SK-N-SH (cell line): ENCODE results near the gene MICU2. TPM values are rescaled to one million over a fixed set of nuclear protein-coding genes. Genes with fewer than 3 reads are reported as not detected.

ENCODE experiments used
- CTCF ChIA-PET: fragments of 300-600, 350-600 bp; formaldehyde crosslinking; extraction: SDS; loops from one replicate; lab custom pipeline; 2021; lab: Yijun Ruan, JAX
- POLR2A ChIA-PET: fragments of 350-600 bp; sonication (Branson Sonifier 250); formaldehyde crosslinking; extraction: SDS; loops from one replicate; lab custom pipeline; 2020; ENCODE audit warnings: antibody characterized with exemption, inconsistent platforms; lab: Yijun Ruan, JAX
- DNase-seq: peaks from one replicate; pipeline ENCODE4 v3.0.0; 2012
- H2AFZ ChIP-seq: fragments of 200-600 bp; sonication (generic); 2 replicates; pipeline ENCODE4 v1.8.1; 2016; ENCODE audit warnings: antibody characterized with exemption, mild to moderate bottlenecking, low read depth
- H3F3A ChIP-seq: fragments of 200-600 bp; sonication (generic); replicated peaks from 2 replicates; pipeline ENCODE3; 2016; ENCODE audit warnings: antibody characterized with exemption, mild to moderate bottlenecking; ENCODE audit not compliant: insufficient read depth
- H3K27ac ChIP-seq, 2 experiments: fragments of 200-500 bp in 1 of 2; fragments of 200-600 bp in 1 of 2; sonication (Bioruptor generic) in 1 of 2; sonication (generic), shearing (Covaris generic) in 1 of 2; 2 replicates each; pipeline versions ENCODE4 v1.5.1 to v1.6.1; 2014 to 2016; ENCODE audit warnings: low read depth in 2 of 2, inconsistent platforms in 1 of 2, low read length in 1 of 2, mild to moderate bottlenecking in 1 of 2, mixed read lengths in 1 of 2
- H3K27me3 ChIP-seq: fragments of 200-600 bp; sonication (generic), shearing (Covaris generic); 2 replicates; pipeline ENCODE4 v1.6.1; 2016; ENCODE audit warnings: mixed run types; ENCODE audit not compliant: insufficient read depth
- H3K36me3 ChIP-seq, 2 experiments: fragments of 200-500 bp in 1 of 2; fragments of 200-600 bp in 1 of 2; sonication (Bioruptor generic) in 1 of 2; sonication (generic) in 1 of 2; replicated peaks in 1 of 2; 2 replicates each; pipeline versions ENCODE3 to v1.5.1; 2014 to 2016; ENCODE audit warnings: low read length in 1 of 2, mild to moderate bottlenecking in 1 of 2; ENCODE audit not compliant: insufficient read depth in 2 of 2, control insufficient read depth in 1 of 2
- H3K4me1 ChIP-seq, 2 experiments: fragments of 200-500 bp in 1 of 2; fragments of 200-600 bp in 1 of 2; sonication (Bioruptor generic) in 1 of 2; sonication (generic), shearing (Covaris generic) in 1 of 2; 2 replicates each; pipeline versions ENCODE4 v1.5.1 to v1.6.1; 2014 to 2016; ENCODE audit warnings: low read depth in 1 of 2, low read length in 1 of 2, mixed run types in 1 of 2; ENCODE audit not compliant: insufficient read depth in 2 of 2, control insufficient read depth in 1 of 2
- H3K4me2 ChIP-seq: fragments of 200-600 bp; sonication (generic), shearing (Covaris generic); 2 replicates; pipeline ENCODE4 v1.6.1; 2017; ENCODE audit warnings: mixed run types
- H3K4me3 ChIP-seq, 2 experiments: fragments of 200-500 bp in 1 of 2; fragments of 200-600 bp in 1 of 2; sonication (Bioruptor generic) in 1 of 2; sonication (generic), shearing (Covaris generic) in 1 of 2; 2 replicates each; pipeline versions ENCODE4 v1.5.1 to v1.8.1; 2014 to 2016; ENCODE audit warnings: low read depth in 2 of 2, inconsistent platforms in 1 of 2, low read length in 1 of 2, mild to moderate bottlenecking in 1 of 2, mixed read lengths in 1 of 2, moderate library complexity in 1 of 2
- H3K79me2 ChIP-seq: fragments of 200-600 bp; sonication (generic); 2 replicates; pipeline ENCODE4 v1.8.1; 2017; ENCODE audit warnings: mild to moderate bottlenecking; ENCODE audit not compliant: insufficient read depth
- H3K9ac ChIP-seq: fragments of 200-600 bp; sonication (generic); 2 replicates; pipeline ENCODE4 v1.6.1; 2017; ENCODE audit warnings: mixed run types
- H3K9me2 ChIP-seq: fragments of 200-600 bp; sonication (generic); 2 replicates; pipeline ENCODE4 v1.6.1; 2017; ENCODE audit warnings: mixed run types
- H3K9me3 ChIP-seq: fragments of 200-600 bp; sonication (generic); 2 replicates; pipeline ENCODE4 v1.6.1; 2017; ENCODE audit warnings: mixed run types, mild to moderate bottlenecking, moderate library complexity
- H4K20me1 ChIP-seq: fragments of 200-600 bp; sonication (generic); 2 replicates; pipeline ENCODE4 v1.6.1; 2017; ENCODE audit warnings: mild to moderate bottlenecking, mixed run types; ENCODE audit not compliant: insufficient read depth
- CHD2 ChIP-seq: fragments of 150-350 bp; IDR thresholded peaks from 2 replicates; pipeline ENCODE4 v1.6.1; 2018; ENCODE audit warnings: low read length; ENCODE audit not compliant: partially characterized antibody
- EP300 ChIP-seq, 2 experiments: IDR thresholded peaks; 2 replicates each; pipeline versions ENCODE4 v1.4.0 to v1.6.1; 2012; ENCODE audit warnings: borderline replicate concordance in 1 of 2, low read depth in 1 of 2, low read length in 1 of 2
- EZH2phosphoT487 ChIP-seq: fragments of 200-600 bp; sonication (generic); IDR thresholded peaks from 2 replicates; pipeline ENCODE4 v1.6.1; 2017; ENCODE audit warnings: low read depth, mixed run types, mild to moderate bottlenecking, antibody characterized with exemption, moderate library complexity, borderline replicate concordance
- FOXJ3 ChIP-seq: sonication (generic); formaldehyde crosslinking; IDR thresholded peaks from 2 replicates; pipeline ENCODE4 v1.5.1; 2020; ENCODE audit warnings: mild to moderate bottlenecking, missing genetic modification reagents
- JUND ChIP-seq: IDR thresholded peaks from 2 replicates; pipeline ENCODE4 v1.4.0; 2012
- PBX3 ChIP-seq: IDR thresholded peaks from 2 replicates; pipeline ENCODE4; 2012
- RCOR1 ChIP-seq: fragments of 150-350 bp; IDR thresholded peaks from 2 replicates; pipeline ENCODE4 v1.6.1; 2017; ENCODE audit warnings: antibody characterized with exemption, low read length
- REST ChIP-seq: IDR thresholded peaks from 2 replicates; pipeline ENCODE4 v1.6.1; 2012; ENCODE audit warnings: mild to moderate bottlenecking, low read depth, low read length, moderate library complexity
- TCF12 ChIP-seq: IDR thresholded peaks from 2 replicates; pipeline ENCODE4 v1.4.0; 2012
- YY1 ChIP-seq: IDR thresholded peaks from 2 replicates; pipeline ENCODE4 v1.4.0; 2012; ENCODE audit warnings: low read depth, mild to moderate bottlenecking
- ZBTB33 ChIP-seq: IDR thresholded peaks from 2 replicates; pipeline ENCODE4 v1.4.0; 2012; ENCODE audit warnings: low read depth, borderline replicate concordance
- WGBS: methylation state at CpG from one replicate; pipeline ENCODE4 v1.1.6; 2017; ENCODE audit warnings: low lambda C conversion rate; 5-methylcytosine and 5-hydroxymethylcytosine counted together
- polyA plus RNA-seq, 3 experiments: library from polyadenylated mRNA; depleted of rRNA; stranded (reverse); fragments of >200 nt; gene quantifications; 2 replicates each; pipeline ENCODE4 v1.2.3, GENCODE V29; 2012

The MICU2 gene
- polyA plus RNA-seq, 1 of the 3 experiments (the other 2 are of a cell fraction): 46.4 TPM

- no peaks in the 10 kb centered on the region for H3F3A ChIP-seq
- H3K27me3 ChIP-seq: no peaks in the 10 kb centered on the region
- H4K20me1 ChIP-seq: no peaks in the 10 kb centered on the region
- no peak overlapping the region for H3K4me3 ChIP-seq
- CTCF ChIA-PET: interaction anchor here (1.6 kb wide), 1 partner anchor 89 kb away, joined by 6 read pairs; no protein-coding TSS in a partner anchor
- H3K9ac ChIP-seq: no peak overlapping the region
- 94% methylated on average over 2 of the region's 2 CpGs for WGBS
- TF ChIP-seq EZH2phosphoT487 (no peak), PBX3 (no peak), YY1 (no peak), ZBTB33 (no peak), EP300 (IDR thresholded peaks at IDR 0.05; ENCODE audit: borderline replicate concordance in 1 of 2, low read depth in 1 of 2, low read length in 1 of 2) (no peak), RCOR1 (no peak), CHD2 (no peak), FOXJ3 (CRISPR knock-in tag) (no peak)
- H3K27ac ChIP-seq: no peak overlapping the region
- no peak for DNase-seq
- POLR2A ChIA-PET: no interaction called here
- H3K4me2 ChIP-seq: no peak overlapping the region
- no peaks in the 10 kb centered on the region for H3K9me2 ChIP-seq
- H3K79me2 ChIP-seq: no peaks in the 10 kb centered on the region
- H3K36me3 ChIP-seq: peaks cover 0 to 10% of the 10 kb centered on the region in 2 experiments
- H2AFZ ChIP-seq: no peak overlapping the region
- H3K9me3 ChIP-seq: no peaks in the 10 kb centered on the region
- H3K4me1 ChIP-seq: no peaks in the 10 kb centered on the region
Measured at GRCh38 chr13:21549633-21550032, 54.3 kb downstream of the MICU2 start.

- 87% methylated on average over 5 of the region's 5 CpGs for WGBS
- CTCF ChIA-PET: no interaction called here
- no peak overlapping the region for H3K27ac ChIP-seq
- no peak overlapping the region for H2AFZ ChIP-seq
- H3K4me1 ChIP-seq: no peaks in the 10 kb centered on the region
- H3K9ac ChIP-seq: no peak overlapping the region
- H3K79me2 ChIP-seq: no peaks in the 10 kb centered on the region
- H3F3A ChIP-seq: no peaks in the 10 kb centered on the region
- no peaks in the 10 kb centered on the region for H3K9me2 ChIP-seq
- H4K20me1 ChIP-seq: no peaks in the 10 kb centered on the region
- TF ChIP-seq JUND (no peak), TCF12 (no peak), FOXJ3 (CRISPR knock-in tag) (no peak), YY1 (no peak), REST (no peak)
- TF ChIP-seq, all 33 proteins: peak for 0
- Histone ChIP-seq H3K4me2 (no peak overlapping the region), H3K9me3 (no peaks in the 10 kb centered on the region), H3K36me3 (peaks cover 0 to 12% of the 10 kb centered on the region in 2 experiments), H3K4me3 (no peak overlapping the region), H3K27me3 (no peaks in the 10 kb centered on the region)
- POLR2A ChIA-PET: no interaction called here
- DNase-seq: no peak
Measured at GRCh38 chr13:21548577-21548976, 55.4 kb downstream of the MICU2 start.
